PC-9 (cell line): ENCODE results near the gene RPS19BP1. TPM values are rescaled to one million over a fixed set of nuclear protein-coding genes. Genes with fewer than 3 reads are reported as not detected.

Experiments
- BruUV-seq: library from RNA; stranded (reverse); fragments of 400-500 nt; replicated peaks from 2 replicates; lab custom pipeline; 2021; lab: Mats Ljungman, UMichigan
- CTCF ChIA-PET: fragments of 300-600 bp; sonication (Branson Sonifier 250); formaldehyde crosslinking; loops from one replicate; lab custom pipeline; 2022; ENCODE audit warnings: antibody characterized with exemption; lab: Charles Lee
- POLR2A ChIA-PET: fragments of 300-600 bp; sonication (Branson Sonifier 250); formaldehyde crosslinking; loops from one replicate; lab custom pipeline; 2022; ENCODE audit warnings: antibody characterized with exemption; ENCODE audit not compliant: unreplicated experiment; lab: Charles Lee
- DNase-seq, 2 experiments: peaks; one replicate each; pipeline versions ENCODE4 v3.0.0 to v3.0.0-alpha.2; 2015 to 2022; ENCODE audit warnings: mixed read lengths in 1 of 2
- H2AFZ ChIP-seq: fragments of 200-600 bp; sonication (generic); 2 replicates; pipeline ENCODE4 v1.8.1; 2017; ENCODE audit warnings: antibody characterized with exemption
- H3F3A ChIP-seq: fragments of 200-600 bp; sonication (generic); 2 replicates; pipeline ENCODE4 v1.8.1; 2017; ENCODE audit warnings: antibody characterized with exemption, mild to moderate bottlenecking, low read depth; ENCODE audit not compliant: insufficient read depth
- H3K27ac ChIP-seq: fragments of 200-600 bp; sonication (generic); 2 replicates; pipeline ENCODE4 v1.6.1; 2016; ENCODE audit warnings: mixed run types
- H3K27me3 ChIP-seq: fragments of 200-600 bp; sonication (generic); 2 replicates; pipeline ENCODE4 v1.6.1; 2016; ENCODE audit warnings: low read depth, mixed run types; ENCODE audit not compliant: insufficient read depth
- H3K36me3 ChIP-seq: fragments of 200-600 bp; sonication (generic); 2 replicates; pipeline ENCODE4 v1.6.1; 2016; ENCODE audit warnings: low read depth, mixed run types
- H3K4me1 ChIP-seq: fragments of 200-600 bp; sonication (generic); replicated peaks from 2 replicates; pipeline ENCODE4 v1.6.1; 2016; ENCODE audit warnings: mixed run types; ENCODE audit not compliant: insufficient read depth
- H3K4me2 ChIP-seq: fragments of 200-600 bp; sonication (generic); 2 replicates; pipeline ENCODE4 v1.6.1; 2017; ENCODE audit warnings: mixed run types
- H3K4me3 ChIP-seq: fragments of 200-600 bp; sonication (generic); 2 replicates; pipeline ENCODE4 v1.6.1; 2016; ENCODE audit warnings: mixed run types
- H3K79me2 ChIP-seq: fragments of 200-600 bp; sonication (generic); 2 replicates; pipeline ENCODE4 v1.6.1; 2017; ENCODE audit warnings: low read depth, mixed run types
- H3K9me2 ChIP-seq: fragments of 200-600 bp; sonication (generic); 2 replicates; pipeline ENCODE4 v1.8.1; 2017; ENCODE audit warnings: mild to moderate bottlenecking; ENCODE audit not compliant: insufficient read depth
- H3K9me3 ChIP-seq: fragments of 200-600 bp; sonication (generic); 2 replicates; pipeline ENCODE4 v1.8.1; 2016; ENCODE audit warnings: low read depth; ENCODE audit not compliant: insufficient read depth
- H4K20me1 ChIP-seq: fragments of 200-600 bp; sonication (generic); 2 replicates; pipeline ENCODE4 v1.8.1; 2017; ENCODE audit not compliant: insufficient read depth
- CTCF ChIP-seq: fragments of 200-600 bp; sonication (generic); conservative IDR thresholded peaks from 2 replicates; pipeline ENCODE4 v1.6.1; 2017; ENCODE audit warnings: mixed run types, antibody characterized with exemption, mild to moderate bottlenecking, moderate library complexity
- EZH2 ChIP-seq: fragments of 200-600 bp; sonication (generic); IDR thresholded peaks from 2 replicates; pipeline ENCODE4 v1.8.0; 2017; ENCODE audit warnings: antibody characterized with exemption, low read depth
- intact Hi-C: fragments of 100-400 bp; cut with micrococcal nuclease; formaldehyde crosslinking; loops from one replicate; pipeline ENCODE4 v1.10.0; 2022; ENCODE audit not compliant: unreplicated experiment
- total RNA-seq: library from RNA; stranded (reverse); gene quantifications from 2 replicates; pipeline ENCODE4 v1.2.3, GENCODE V29; 2021

RPS19BP1 gene
- total RNA-seq, 1 experiment from 2014 or later, result 60.7 TPM

- no peak overlapping the region for H3K27ac ChIP-seq
- DNase-seq, result no peak
- TF ChIP-seq CTCF (no peak), EZH2 (no peak)
- H3F3A ChIP-seq, result peaks cover 21% of the 10 kb centered on the region
- H3K27me3 ChIP-seq, result no peaks in the 10 kb centered on the region
- H3K4me3 ChIP-seq, result no peak overlapping the region
- no peaks in the 10 kb centered on the region for H3K9me2 ChIP-seq
- H3K9me3 ChIP-seq, result no peaks in the 10 kb centered on the region
- no peak overlapping the region for H2AFZ ChIP-seq
- ChIA-PET CTCF (no interaction called here), POLR2A (no interaction called here)
- H4K20me1 ChIP-seq, result no peaks in the 10 kb centered on the region
- no peaks in the 10 kb centered on the region for H3K79me2 ChIP-seq
- H3K4me2 ChIP-seq, result no peak overlapping the region
- no peaks in the 10 kb centered on the region for H3K36me3 ChIP-seq
- no TSS peak for BruUV-seq
- H3K4me1 ChIP-seq, result peaks cover 2% of the 10 kb centered on the region
- intact Hi-C loops, result no loop called here
Measured at GRCh38 chr22:39565414-39565944, 32.9 kb upstream of the RPS19BP1 start.

GRCh38 chr22:39563571-39564428 lies 31.3 kb upstream of the RPS19BP1 start:
- ChIA-PET CTCF (no interaction called here), POLR2A (no interaction called here)
- intact Hi-C loops, result no loop called here
- Histone ChIP-seq H3K4me3 (no peak overlapping the region), H3K4me1 (peaks cover 19% of the 10 kb centered on the region), H2AFZ (no peak overlapping the region), H3F3A (peaks cover 25% of the 10 kb centered on the region), H4K20me1 (no peaks in the 10 kb centered on the region), H3K79me2 (no peaks in the 10 kb centered on the region), H3K9me2 (no peaks in the 10 kb centered on the region), H3K27ac (no peak overlapping the region), H3K9me3 (no peaks in the 10 kb centered on the region), H3K27me3 (no peaks in the 10 kb centered on the region), H3K4me2 (no peak overlapping the region), H3K36me3 (no peaks in the 10 kb centered on the region)
- BruUV-seq, result no TSS peak
- DNase-seq, result no peak
- TF ChIP-seq CTCF, result no peak
- TF ChIP-seq EZH2, result no peak

GRCh38 chr22:39562839-39563489 lies 30.4 kb upstream of the RPS19BP1 start:
- H3K4me3 ChIP-seq, result no peak overlapping the region
- H4K20me1 ChIP-seq, result no peaks in the 10 kb centered on the region
- ChIA-PET CTCF (no interaction called here), POLR2A (no interaction called here)
- no peaks in the 10 kb centered on the region for H3K9me2 ChIP-seq
- no peak overlapping the region for H3K4me2 ChIP-seq
- no peaks in the 10 kb centered on the region for H3K27me3 ChIP-seq
- peaks cover 22% of the 10 kb centered on the region for H3K4me1 ChIP-seq
- DNase-seq, result no peak
- no peaks in the 10 kb centered on the region for H3K79me2 ChIP-seq
- H3K9me3 ChIP-seq, result no peaks in the 10 kb centered on the region
- no peaks in the 10 kb centered on the region for H3K36me3 ChIP-seq
- H3K27ac ChIP-seq, result no peak overlapping the region
- TF ChIP-seq EZH2, result no peak
- no peak for TF ChIP-seq CTCF
- no TSS peak for BruUV-seq
- peaks cover 25% of the 10 kb centered on the region for H3F3A ChIP-seq
- intact Hi-C loops, result no loop called here
- H2AFZ ChIP-seq, result no peak overlapping the region
